ENCODE measurements around the gene UBASH3B.

UBASH3B gene

GRCh38 chr11:122628810-122629555 lies 26.5 kb upstream of the UBASH3B start:
- Histone ChIP-seq H3K9ac (ENCODE audit: low read depth, low read length) (no peak overlapping the region), H3K27ac (ENCODE audit: low read length) (no peak overlapping the region), H3K9me3 (ENCODE audit: insufficient read depth, low read depth, low read length) (no peaks in the 10 kb centered on the region), H3K4me1 (ENCODE audit: insufficient read depth, low read length) (no peaks in the 10 kb centered on the region), H3K27me3 (ENCODE audit: insufficient read depth, low read length) (no peaks in the 10 kb centered on the region), H3K4me3 (ENCODE audit: low read length) (no peak overlapping the region), H3K36me3 (ENCODE audit: insufficient read depth, low read depth, low read length) (no peaks in the 10 kb centered on the region)

DNA sequence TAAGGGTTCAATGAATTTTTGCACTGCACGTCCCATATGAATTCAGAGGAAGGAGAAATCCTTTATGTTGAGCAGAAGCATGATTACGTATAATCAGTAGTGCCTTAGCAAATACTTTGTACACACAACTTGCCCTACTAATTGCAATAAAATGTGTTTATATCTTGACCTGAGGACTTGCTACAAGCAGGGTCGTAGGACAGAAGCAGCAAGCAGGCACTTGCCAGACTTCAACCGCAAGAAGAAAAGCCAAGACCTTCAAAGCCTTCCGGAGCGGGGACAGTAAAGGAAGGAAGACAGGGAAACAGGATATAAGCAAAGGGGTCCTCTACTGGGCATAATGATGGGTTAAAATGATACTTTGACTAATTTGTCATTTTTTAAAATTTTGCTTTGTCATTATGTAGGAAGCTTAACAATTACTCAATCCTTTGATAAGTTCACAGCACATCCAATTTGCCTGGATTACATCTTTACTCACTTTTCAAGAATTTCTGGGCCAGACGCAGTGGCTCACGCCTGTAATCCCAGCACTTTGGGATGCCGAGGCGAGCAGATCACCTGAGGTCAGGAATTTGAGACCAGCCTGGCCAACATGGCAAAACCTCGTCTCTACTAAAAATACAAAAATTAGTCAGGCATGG lies 23.2 kb upstream of the UBASH3B start:
- H3K4me1 ChIP-seq (ENCODE audit: insufficient read depth, low read length), result peaks cover 4% of the 10 kb centered on the region; the same call in 1 of the 2 replicates
- no peaks in the 10 kb centered on the region for H3K36me3 ChIP-seq (ENCODE audit: insufficient read depth, low read depth, low read length)
- no peaks in the 10 kb centered on the region for H3K9me3 ChIP-seq (ENCODE audit: insufficient read depth, low read depth, low read length)
- H3K27me3 ChIP-seq (ENCODE audit: insufficient read depth, low read length), result no peaks in the 10 kb centered on the region
- H3K4me3 ChIP-seq (ENCODE audit: low read length), result no peak overlapping the region
- no peak overlapping the region for H3K9ac ChIP-seq (ENCODE audit: low read depth, low read length)
- H3K27ac ChIP-seq (ENCODE audit: low read length), result no peak overlapping the region

GRCh38 chr11:122633219-122633829 lies 22.2 kb upstream of the UBASH3B start:
- no peak overlapping the region for H3K9ac ChIP-seq (ENCODE audit: low read depth, low read length)
- no peak overlapping the region for H3K4me3 ChIP-seq (ENCODE audit: low read length)
- no peak overlapping the region for H3K27ac ChIP-seq (ENCODE audit: low read length)
- H3K4me1 ChIP-seq (ENCODE audit: insufficient read depth, low read length), result peaks cover 4% of the 10 kb centered on the region; the same call in 1 of the 2 replicates
- H3K27me3 ChIP-seq (ENCODE audit: insufficient read depth, low read length), result no peaks in the 10 kb centered on the region
- H3K36me3 ChIP-seq (ENCODE audit: insufficient read depth, low read depth, low read length), result no peaks in the 10 kb centered on the region
- no peaks in the 10 kb centered on the region for H3K9me3 ChIP-seq (ENCODE audit: insufficient read depth, low read depth, low read length)

DNA sequence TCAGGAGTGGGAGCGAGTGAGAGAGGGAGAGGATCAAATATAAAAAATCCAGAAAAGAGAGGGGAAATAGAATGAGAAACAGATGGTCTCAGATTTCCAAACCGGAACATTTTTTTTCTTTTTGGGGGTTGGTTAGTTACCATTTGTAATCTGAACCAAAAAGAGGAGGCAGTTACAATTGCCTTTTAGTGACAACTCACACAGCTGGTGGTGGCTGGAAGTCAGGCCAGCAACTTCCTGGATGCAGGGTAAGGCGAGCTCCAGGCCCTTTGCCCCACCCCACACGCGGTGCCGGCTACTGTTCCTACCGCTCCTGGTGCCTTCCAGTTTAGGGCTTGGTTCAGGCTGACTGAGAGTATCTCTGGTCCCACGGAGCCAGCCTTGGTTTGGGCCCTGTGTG lies 21.0 kb upstream of the UBASH3B start:
- Histone ChIP-seq H3K27me3 (ENCODE audit: insufficient read depth, low read length) (no peaks in the 10 kb centered on the region), H3K4me3 (ENCODE audit: low read length) (no peak overlapping the region), H3K4me1 (ENCODE audit: insufficient read depth, low read length) (peaks cover 4% of the 10 kb centered on the region; the same call in 1 of the 2 replicates), H3K36me3 (ENCODE audit: insufficient read depth, low read depth, low read length) (no peaks in the 10 kb centered on the region), H3K9me3 (ENCODE audit: insufficient read depth, low read depth, low read length) (no peaks in the 10 kb centered on the region), H3K9ac (ENCODE audit: low read depth, low read length) (no peak overlapping the region), H3K27ac (ENCODE audit: low read length) (no peak overlapping the region)

DNA sequence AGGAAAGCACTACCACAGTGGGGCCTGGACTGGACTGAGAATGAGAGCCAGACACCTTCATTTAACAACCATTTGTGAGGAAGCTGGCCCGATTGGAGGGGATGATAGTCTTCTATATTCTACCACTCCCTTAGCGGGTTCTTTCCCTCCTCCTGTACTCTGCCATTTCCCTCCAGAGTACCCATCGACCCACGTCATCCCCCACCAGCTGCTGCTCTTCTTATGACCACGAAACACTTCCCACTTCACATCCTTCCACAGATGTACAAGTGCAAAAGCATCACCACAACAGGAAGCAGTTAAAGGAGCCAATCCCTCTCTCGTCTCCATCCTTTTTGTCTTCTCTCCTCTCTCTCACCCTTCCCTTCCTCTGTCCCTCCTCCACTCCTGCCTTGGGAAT lies 18.0 kb upstream of the UBASH3B start:
- no peaks in the 10 kb centered on the region for H3K27me3 ChIP-seq (ENCODE audit: insufficient read depth, low read length)
- H3K4me3 ChIP-seq (ENCODE audit: low read length), result no peak overlapping the region
- H3K4me1 ChIP-seq (ENCODE audit: insufficient read depth, low read length), result peaks cover 4% of the 10 kb centered on the region; the same call in 1 of the 2 replicates
- H3K9ac ChIP-seq (ENCODE audit: low read depth, low read length), result no peak overlapping the region
- H3K36me3 ChIP-seq (ENCODE audit: insufficient read depth, low read depth, low read length), result no peaks in the 10 kb centered on the region
- H3K9me3 ChIP-seq (ENCODE audit: insufficient read depth, low read depth, low read length), result no peaks in the 10 kb centered on the region
- H3K27ac ChIP-seq (ENCODE audit: low read length), result no peak overlapping the region

GRCh38 chr11:122642472-122642922 lies 13.0 kb upstream of the UBASH3B start:
- no peaks in the 10 kb centered on the region for H3K4me1 ChIP-seq (ENCODE audit: insufficient read depth, low read length)
- H3K27me3 ChIP-seq (ENCODE audit: insufficient read depth, low read length), result no peaks in the 10 kb centered on the region
- H3K36me3 ChIP-seq (ENCODE audit: insufficient read depth, low read depth, low read length), result no peaks in the 10 kb centered on the region
- no peak overlapping the region for H3K9ac ChIP-seq (ENCODE audit: low read depth, low read length)
- H3K27ac ChIP-seq (ENCODE audit: low read length), result no peak overlapping the region
- no peaks in the 10 kb centered on the region for H3K9me3 ChIP-seq (ENCODE audit: insufficient read depth, low read depth, low read length)
- H3K4me3 ChIP-seq (ENCODE audit: low read length), result no peak overlapping the region

DNA sequence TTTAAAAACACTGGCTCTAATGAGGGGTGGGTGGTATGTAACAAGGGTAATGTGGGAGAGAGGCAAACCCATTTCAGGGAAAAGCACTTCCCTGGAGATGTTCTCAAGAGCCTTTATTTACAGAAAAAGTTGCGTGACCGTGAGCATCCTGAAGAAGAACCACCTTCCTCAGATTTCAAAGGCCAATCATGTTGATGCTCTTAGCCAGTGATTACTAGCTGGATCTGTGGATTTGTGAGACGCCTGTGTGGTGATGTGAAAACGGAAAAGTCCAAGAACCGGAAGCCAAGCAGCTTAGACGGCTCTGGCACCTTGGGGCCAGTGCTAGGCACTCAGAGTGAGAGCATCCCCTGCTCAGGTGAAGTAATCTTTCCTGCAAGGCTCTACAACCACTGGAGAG lies 12.6 kb upstream of the UBASH3B start:
- H3K9me3 ChIP-seq (ENCODE audit: insufficient read depth, low read depth, low read length), result no peaks in the 10 kb centered on the region
- no peaks in the 10 kb centered on the region for H3K36me3 ChIP-seq (ENCODE audit: insufficient read depth, low read depth, low read length)
- H3K9ac ChIP-seq (ENCODE audit: low read depth, low read length), result no peak overlapping the region
- no peaks in the 10 kb centered on the region for H3K27me3 ChIP-seq (ENCODE audit: insufficient read depth, low read length)
- no peak overlapping the region for H3K4me3 ChIP-seq (ENCODE audit: low read length)
- H3K4me1 ChIP-seq (ENCODE audit: insufficient read depth, low read length), result no peaks in the 10 kb centered on the region
- H3K27ac ChIP-seq (ENCODE audit: low read length), result no peak overlapping the region

DNA sequence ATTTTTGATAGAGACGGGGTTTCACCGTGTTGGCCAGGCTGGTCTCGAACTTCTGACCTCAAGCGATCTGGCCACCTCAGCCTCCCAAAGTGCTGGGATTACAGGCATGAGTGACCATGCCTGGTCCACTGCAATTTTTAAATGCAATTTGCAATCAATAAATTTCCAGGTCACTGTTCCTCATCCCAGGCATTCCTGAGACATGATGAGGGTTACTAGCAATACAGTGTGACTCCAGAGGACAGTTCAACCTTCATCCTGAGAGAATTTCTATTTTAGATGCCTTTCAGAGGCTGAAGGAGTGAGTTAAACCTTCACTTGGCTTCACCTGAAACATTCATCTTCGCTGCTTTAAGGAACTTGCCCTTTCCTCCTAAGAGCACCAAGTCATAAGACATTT lies 9.7 kb upstream of the UBASH3B start:
- H3K4me1 ChIP-seq (ENCODE audit: insufficient read depth, low read length), result no peaks in the 10 kb centered on the region
- H3K9me3 ChIP-seq (ENCODE audit: insufficient read depth, low read depth, low read length), result no peaks in the 10 kb centered on the region
- no peak overlapping the region for H3K9ac ChIP-seq (ENCODE audit: low read depth, low read length)
- no peaks in the 10 kb centered on the region for H3K36me3 ChIP-seq (ENCODE audit: insufficient read depth, low read depth, low read length)
- H3K4me3 ChIP-seq (ENCODE audit: low read length), result no peak overlapping the region
- no peaks in the 10 kb centered on the region for H3K27me3 ChIP-seq (ENCODE audit: insufficient read depth, low read length)
- no peak overlapping the region for H3K27ac ChIP-seq (ENCODE audit: low read length)

- Histone ChIP-seq H3K9ac (ENCODE audit: low read depth, low read length) (no peak overlapping the region), H3K9me3 (ENCODE audit: insufficient read depth, low read depth, low read length) (no peaks in the 10 kb centered on the region), H3K36me3 (ENCODE audit: insufficient read depth, low read depth, low read length) (no peaks in the 10 kb centered on the region), H3K27ac (ENCODE audit: low read length) (no peak overlapping the region), H3K4me1 (ENCODE audit: insufficient read depth, low read length) (no peaks in the 10 kb centered on the region), H3K27me3 (ENCODE audit: insufficient read depth, low read length) (no peaks in the 10 kb centered on the region), H3K4me3 (ENCODE audit: low read length) (no peak overlapping the region)
Measured at GRCh38 chr11:122646549-122647340, 8.8 kb upstream of the UBASH3B start.

DNA sequence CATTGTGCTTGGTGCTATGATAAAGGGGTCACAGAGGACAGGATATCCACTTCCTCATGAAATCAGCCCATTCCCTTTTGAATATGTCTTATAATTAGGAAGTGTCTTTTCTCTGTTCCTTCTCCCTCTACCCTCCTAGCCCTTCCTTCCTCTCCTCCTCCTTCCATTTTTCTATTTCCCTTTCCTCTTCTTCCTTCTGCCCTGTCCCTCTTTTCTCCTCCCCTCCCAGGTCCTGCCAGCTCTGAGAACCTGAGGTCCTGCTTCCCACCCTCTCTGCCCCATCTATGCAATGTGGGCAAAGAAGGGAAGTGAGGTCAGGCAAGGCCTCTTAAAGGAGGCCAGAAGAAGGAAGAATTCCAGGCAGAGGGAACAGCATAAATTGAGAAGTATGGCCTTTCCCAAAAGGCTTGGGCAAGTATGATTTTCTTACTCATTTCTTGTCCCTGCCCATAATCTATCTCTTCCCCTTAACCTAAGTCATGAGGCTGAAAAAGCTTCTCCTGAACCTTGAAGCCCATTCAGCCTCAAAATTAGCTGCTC lies 7.7 kb upstream of the UBASH3B start:
- H3K36me3 ChIP-seq (ENCODE audit: insufficient read depth, low read depth, low read length), result no peaks in the 10 kb centered on the region
- H3K9me3 ChIP-seq (ENCODE audit: insufficient read depth, low read depth, low read length), result no peaks in the 10 kb centered on the region
- H3K4me3 ChIP-seq (ENCODE audit: low read length), result no peak overlapping the region
- H3K9ac ChIP-seq (ENCODE audit: low read depth, low read length), result no peak overlapping the region
- H3K27ac ChIP-seq (ENCODE audit: low read length), result no peak overlapping the region
- H3K4me1 ChIP-seq (ENCODE audit: insufficient read depth, low read length), result no peaks in the 10 kb centered on the region
- no peaks in the 10 kb centered on the region for H3K27me3 ChIP-seq (ENCODE audit: insufficient read depth, low read length)

DNA sequence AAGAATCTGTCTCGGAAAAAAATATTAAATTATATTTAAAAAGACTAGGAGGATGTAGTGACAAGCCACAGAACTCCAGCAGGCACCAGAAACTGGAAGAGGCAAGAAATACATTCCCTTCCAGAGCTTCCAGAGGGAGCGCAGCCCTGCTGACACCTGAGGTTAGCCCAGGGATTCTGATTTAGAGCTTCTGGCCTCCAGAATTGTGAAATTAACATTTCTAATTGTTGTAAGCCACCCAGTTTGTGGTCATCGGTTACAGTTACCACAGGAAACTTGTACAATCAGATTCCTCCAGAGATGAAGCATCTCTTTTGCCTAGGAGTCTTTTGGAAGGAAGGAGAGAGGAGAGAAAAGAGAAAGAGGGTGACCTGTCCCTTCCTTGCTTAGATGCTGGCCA lies 6.4 kb upstream of the UBASH3B start:
- H3K4me3 ChIP-seq (ENCODE audit: low read length), result no peak overlapping the region
- no peaks in the 10 kb centered on the region for H3K9me3 ChIP-seq (ENCODE audit: insufficient read depth, low read depth, low read length)
- no peaks in the 10 kb centered on the region for H3K36me3 ChIP-seq (ENCODE audit: insufficient read depth, low read depth, low read length)
- H3K9ac ChIP-seq (ENCODE audit: low read depth, low read length), result no peak overlapping the region
- H3K27me3 ChIP-seq (ENCODE audit: insufficient read depth, low read length), result peaks cover 11% of the 10 kb centered on the region
- no peak overlapping the region for H3K27ac ChIP-seq (ENCODE audit: low read length)
- no peaks in the 10 kb centered on the region for H3K4me1 ChIP-seq (ENCODE audit: insufficient read depth, low read length)
